GM23338 (cell line): ENCODE measurements around the gene AFAP1. TPM values are rescaled to one million over a fixed set of nuclear protein-coding genes. Genes with fewer than 3 reads are reported as not detected.

Experiments
- ATAC-seq: fragments of 200-7000 bp; cut with Tn5 transposase; 3 replicates; pipeline ENCODE4 v1.9.1; 2020
- DNase-seq: peaks from one replicate; pipeline ENCODE4 v3.0.0-alpha.2; 2015; ENCODE audit warnings: low spot score
- H2AFZ ChIP-seq: fragments of 200-600 bp; sonication (generic); 2 replicates; pipeline ENCODE4 v1.8.0; 2016; ENCODE audit warnings: antibody characterized with exemption, mild to moderate bottlenecking, moderate library complexity
- H3F3A ChIP-seq: fragments of 200-600 bp; sonication (generic); replicated peaks from 2 replicates; pipeline ENCODE4 v1.8.0; 2017; ENCODE audit warnings: antibody characterized with exemption, mixed run types, low read depth
- H3K27ac ChIP-seq: fragments of 200-600 bp; sonication (generic); 2 replicates; pipeline ENCODE4 v1.6.1; 2016; ENCODE audit warnings: low read depth
- H3K27me3 ChIP-seq: fragments of 200-600 bp; sonication (generic); 2 replicates; pipeline ENCODE4 v1.8.0; 2016; ENCODE audit warnings: mild to moderate bottlenecking, mixed run types, moderate library complexity; ENCODE audit not compliant: insufficient read depth
- H3K36me3 ChIP-seq: fragments of 200-600 bp; sonication (generic); 2 replicates; pipeline ENCODE4 v1.8.0; 2016; ENCODE audit warnings: mild to moderate bottlenecking; ENCODE audit not compliant: insufficient read depth
- H3K4me1 ChIP-seq: fragments of 200-600 bp; sonication (generic); 2 replicates; pipeline ENCODE4 v1.8.0; 2016; ENCODE audit warnings: mild to moderate bottlenecking, moderate library complexity; ENCODE audit not compliant: insufficient read depth
- H3K4me2 ChIP-seq: fragments of 200-600 bp; sonication (generic); 2 replicates; pipeline ENCODE4 v1.7.1; 2017; ENCODE audit warnings: mixed run types
- H3K4me3 ChIP-seq: fragments of 200-600 bp; sonication (generic); 2 replicates; pipeline ENCODE4 v1.6.1; 2016; ENCODE audit warnings: mixed run types
- H3K79me2 ChIP-seq: fragments of 200-600 bp; sonication (generic); replicated peaks from 2 replicates; pipeline ENCODE4 v1.8.0; 2017; ENCODE audit warnings: mild to moderate bottlenecking; ENCODE audit not compliant: insufficient read depth
- H3K9me2 ChIP-seq: fragments of 200-600 bp; sonication (generic); 2 replicates; pipeline ENCODE4 v1.8.0; 2017; ENCODE audit not compliant: insufficient read depth
- H4K20me1 ChIP-seq: fragments of 200-600 bp; sonication (generic); replicated peaks from 2 replicates; pipeline ENCODE4 v1.8.0; 2017; ENCODE audit warnings: mild to moderate bottlenecking; ENCODE audit not compliant: insufficient read depth
- H3K27ac Mint-ChIP-seq: 2 replicates; pipeline ENCODE4 v1.8.0; 2020; ENCODE audit warnings: inconsistent platforms, mild to moderate bottlenecking, moderate library complexity, mixed read lengths
- H3K27me3 Mint-ChIP-seq: 3 replicates; pipeline ENCODE4 v1.8.0; 2022; ENCODE audit warnings: low read depth, mild to moderate bottlenecking, moderate library complexity, mixed read lengths, inconsistent platforms; ENCODE audit not compliant: insufficient read depth, poor library complexity
- H3K36me3 Mint-ChIP-seq: 3 replicates; pipeline ENCODE4 v1.8.0; 2021; ENCODE audit warnings: low read depth, mild to moderate bottlenecking, inconsistent platforms, moderate library complexity, mixed read lengths
- H3K4me1 Mint-ChIP-seq: 3 replicates; pipeline ENCODE4 v1.8.0; 2020; ENCODE audit warnings: mild to moderate bottlenecking, inconsistent platforms, mixed read lengths
- H3K4me3 Mint-ChIP-seq: 3 replicates; pipeline ENCODE4 v1.8.0; 2021; ENCODE audit warnings: moderate library complexity, mild to moderate bottlenecking, inconsistent platforms, mixed read lengths
- H3K9me3 Mint-ChIP-seq: 3 replicates; pipeline ENCODE4 v1.8.0; 2020; ENCODE audit warnings: moderate library complexity, mild to moderate bottlenecking, inconsistent platforms, mixed read lengths
- CREB1 ChIP-seq: fragments of 250-450 bp; sonication (Bioruptor Pico); IDR thresholded peaks from 2 replicates; pipeline ENCODE4 v1.5.0; 2020; ENCODE audit warnings: low read depth, mild to moderate bottlenecking, moderate library complexity
- JUNB ChIP-seq: IDR thresholded peaks from one replicate; pipeline ENCODE4 v1.6.1; 2016; ENCODE audit warnings: antibody characterized with exemption; ENCODE audit not compliant: unreplicated experiment
- NANOG ChIP-seq: IDR thresholded peaks from 2 replicates; pipeline ENCODE4 v1.6.1; 2016; ENCODE audit warnings: antibody characterized with exemption, borderline replicate concordance
- POLR2AphosphoS5 ChIP-seq: IDR thresholded peaks from 2 replicates; pipeline ENCODE4 v1.6.1; 2016; ENCODE audit warnings: antibody characterized with exemption, low read depth
- STAT1 ChIP-seq: IDR thresholded peaks from one replicate; pipeline ENCODE4 v1.6.1; 2016; ENCODE audit warnings: antibody characterized with exemption; ENCODE audit not compliant: unreplicated experiment
- ZNF114 ChIP-seq: fragments of 250-450 bp; sonication (Bioruptor Pico); IDR thresholded peaks from 2 replicates; pipeline ENCODE4 v1.5.0; 2020; ENCODE audit warnings: mild to moderate bottlenecking, moderate library complexity
- ZNF331 ChIP-seq: fragments of 250-450 bp; sonication (Bioruptor Pico); IDR thresholded peaks from 2 replicates; pipeline ENCODE4 v1.5.0; 2020; ENCODE audit warnings: low read depth, mild to moderate bottlenecking, moderate library complexity
- polyA plus RNA-seq: library from polyadenylated mRNA; unstranded; fragments of >200 nt; fragmentation: Nextera tagmentation; extraction: Ambion mirVana; gene quantifications from 2 replicates; pipeline ENCODE4 v1.2.1, GENCODE V29; 2016
- total RNA-seq: library from RNA; depleted of rRNA; stranded (reverse); fragments of >200 nt; shearing (Covaris generic); gene quantifications from 2 replicates; pipeline ENCODE4 v1.2.3, GENCODE V29; 2014
- TF ChIP-seq, protein P1 (sequence below): fragments of 250-450 bp; sonication (Bioruptor Pico); IDR thresholded peaks from 2 replicates; pipeline ENCODE4 v1.5.0; 2020; ENCODE audit warnings: mild to moderate bottlenecking, moderate library complexity

AFAP1 gene
- total and polyA plus RNA-seq, 2 experiments from 2014 or later, result 6.5 to 21.5 TPM

DNA sequence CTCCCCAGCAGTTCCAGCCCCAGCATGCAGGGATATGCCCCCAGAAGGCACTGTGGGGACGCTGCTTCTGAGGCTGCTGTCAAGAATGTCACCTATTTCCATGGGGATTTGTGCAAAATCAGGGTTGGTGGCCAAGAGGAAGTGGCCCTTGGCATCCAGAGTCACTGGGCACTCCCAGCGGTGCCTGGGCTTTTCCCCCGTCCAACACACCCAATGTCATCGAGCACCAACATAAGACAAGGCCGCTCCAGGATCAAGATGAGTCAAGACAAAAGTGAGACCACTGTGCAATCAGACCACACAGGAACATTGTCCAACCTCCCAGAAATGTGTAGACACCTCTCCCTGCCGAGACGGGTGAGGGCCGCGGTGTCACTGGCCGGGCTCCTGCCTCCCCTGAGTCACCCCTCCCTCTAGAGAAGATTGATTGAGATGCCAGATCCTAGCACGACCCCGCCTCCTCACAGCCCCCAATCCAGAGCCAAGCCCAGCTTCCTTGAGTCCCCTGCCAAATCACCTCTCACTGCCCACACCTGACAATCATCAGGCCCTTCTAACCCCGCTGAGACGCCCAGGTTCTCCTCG is 194.3 kb downstream of the AFAP1 start (continued):
- TF ChIP-seq, protein P1, sequence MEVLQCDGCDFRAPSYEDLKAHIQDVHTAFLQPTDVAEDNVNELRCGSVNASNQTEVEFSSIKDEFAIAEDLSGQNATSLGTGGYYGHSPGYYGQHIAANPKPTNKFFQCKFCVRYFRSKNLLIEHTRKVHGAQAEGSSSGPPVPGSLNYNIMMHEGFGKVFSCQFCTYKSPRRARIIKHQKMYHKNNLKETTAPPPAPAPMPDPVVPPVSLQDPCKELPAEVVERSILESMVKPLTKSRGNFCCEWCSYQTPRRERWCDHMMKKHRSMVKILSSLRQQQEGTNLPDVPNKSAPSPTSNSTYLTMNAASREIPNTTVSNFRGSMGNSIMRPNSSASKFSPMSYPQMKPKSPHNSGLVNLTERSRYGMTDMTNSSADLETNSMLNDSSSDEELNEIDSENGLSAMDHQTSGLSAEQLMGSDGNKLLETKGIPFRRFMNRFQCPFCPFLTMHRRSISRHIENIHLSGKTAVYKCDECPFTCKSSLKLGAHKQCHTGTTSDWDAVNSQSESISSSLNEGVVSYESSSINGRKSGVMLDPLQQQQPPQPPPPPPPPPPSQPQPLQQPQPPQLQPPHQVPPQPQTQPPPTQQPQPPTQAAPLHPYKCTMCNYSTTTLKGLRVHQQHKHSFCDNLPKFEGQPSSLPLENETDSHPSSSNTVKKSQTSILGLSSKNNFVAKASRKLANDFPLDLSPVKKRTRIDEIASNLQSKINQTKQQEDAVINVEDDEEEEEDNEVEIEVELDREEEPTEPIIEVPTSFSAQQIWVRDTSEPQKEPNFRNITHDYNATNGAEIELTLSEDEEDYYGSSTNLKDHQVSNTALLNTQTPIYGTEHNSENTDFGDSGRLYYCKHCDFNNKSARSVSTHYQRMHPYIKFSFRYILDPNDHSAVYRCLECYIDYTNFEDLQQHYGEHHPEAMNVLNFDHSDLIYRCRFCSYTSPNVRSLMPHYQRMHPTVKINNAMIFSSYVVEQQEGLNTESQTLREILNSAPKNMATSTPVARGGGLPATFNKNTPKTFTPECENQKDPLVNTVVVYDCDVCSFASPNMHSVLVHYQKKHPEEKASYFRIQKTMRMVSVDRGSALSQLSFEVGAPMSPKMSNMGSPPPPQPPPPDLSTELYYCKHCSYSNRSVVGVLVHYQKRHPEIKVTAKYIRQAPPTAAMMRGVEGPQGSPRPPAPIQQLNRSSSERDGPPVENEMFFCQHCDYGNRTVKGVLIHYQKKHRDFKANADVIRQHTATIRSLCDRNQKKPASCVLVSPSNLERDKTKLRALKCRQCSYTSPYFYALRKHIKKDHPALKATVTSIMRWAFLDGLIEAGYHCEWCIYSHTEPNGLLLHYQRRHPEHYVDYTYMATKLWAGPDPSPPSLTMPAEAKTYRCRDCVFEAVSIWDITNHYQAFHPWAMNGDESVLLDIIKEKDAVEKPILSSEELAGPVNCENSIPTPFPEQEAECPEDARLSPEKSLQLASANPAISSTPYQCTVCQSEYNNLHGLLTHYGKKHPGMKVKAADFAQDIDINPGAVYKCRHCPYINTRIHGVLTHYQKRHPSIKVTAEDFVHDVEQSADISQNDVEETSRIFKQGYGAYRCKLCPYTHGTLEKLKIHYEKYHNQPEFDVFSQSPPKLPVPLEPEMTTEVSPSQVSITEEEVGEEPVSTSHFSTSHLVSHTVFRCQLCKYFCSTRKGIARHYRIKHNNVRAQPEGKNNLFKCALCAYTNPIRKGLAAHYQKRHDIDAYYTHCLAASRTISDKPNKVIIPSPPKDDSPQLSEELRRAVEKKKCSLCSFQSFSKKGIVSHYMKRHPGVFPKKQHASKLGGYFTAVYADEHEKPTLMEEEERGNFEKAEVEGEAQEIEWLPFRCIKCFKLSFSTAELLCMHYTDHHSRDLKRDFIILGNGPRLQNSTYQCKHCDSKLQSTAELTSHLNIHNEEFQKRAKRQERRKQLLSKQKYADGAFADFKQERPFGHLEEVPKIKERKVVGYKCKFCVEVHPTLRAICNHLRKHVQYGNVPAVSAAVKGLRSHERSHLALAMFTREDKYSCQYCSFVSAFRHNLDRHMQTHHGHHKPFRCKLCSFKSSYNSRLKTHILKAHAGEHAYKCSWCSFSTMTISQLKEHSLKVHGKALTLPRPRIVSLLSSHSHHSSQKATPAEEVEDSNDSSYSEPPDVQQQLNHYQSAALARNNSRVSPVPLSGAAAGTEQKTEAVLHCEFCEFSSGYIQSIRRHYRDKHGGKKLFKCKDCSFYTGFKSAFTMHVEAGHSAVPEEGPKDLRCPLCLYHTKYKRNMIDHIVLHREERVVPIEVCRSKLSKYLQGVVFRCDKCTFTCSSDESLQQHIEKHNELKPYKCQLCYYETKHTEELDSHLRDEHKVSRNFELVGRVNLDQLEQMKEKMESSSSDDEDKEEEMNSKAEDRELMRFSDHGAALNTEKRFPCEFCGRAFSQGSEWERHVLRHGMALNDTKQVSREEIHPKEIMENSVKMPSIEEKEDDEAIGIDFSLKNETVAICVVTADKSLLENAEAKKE (CRISPR knock-in tag), result no peak

DNA sequence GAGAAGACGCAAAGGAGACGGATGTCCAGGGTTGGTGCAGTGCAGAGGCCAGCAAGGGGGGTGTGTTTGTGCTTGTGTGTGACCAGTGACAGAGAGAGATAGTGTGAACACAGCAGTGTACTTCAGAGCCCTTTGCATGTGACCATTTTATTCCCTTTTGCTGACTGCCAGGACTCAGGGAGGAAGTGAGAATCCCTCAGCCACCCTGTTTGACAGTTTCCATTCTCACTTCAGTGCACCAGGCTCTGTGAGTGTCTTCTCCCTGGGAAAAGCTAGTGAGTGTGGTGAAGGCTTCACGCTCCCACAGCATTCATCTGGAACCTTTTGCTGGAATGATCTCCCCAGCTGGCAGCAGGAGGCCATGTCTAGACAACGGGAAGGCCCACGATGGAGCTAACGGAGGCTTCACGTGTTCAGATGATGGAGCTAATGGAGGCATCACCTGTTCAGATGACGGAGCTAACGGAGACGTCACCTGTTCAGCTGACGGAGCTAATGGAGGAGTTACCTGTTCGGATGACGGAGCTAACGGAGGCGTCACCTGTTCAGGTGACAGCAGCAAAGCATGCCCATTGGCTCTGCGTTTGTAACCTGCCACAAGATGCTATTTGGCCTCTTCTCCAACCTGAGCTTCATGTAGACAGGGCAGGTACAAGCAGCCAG is 195.4 kb downstream of the AFAP1 start:
- no peak for ATAC-seq
- H3K36me3 ChIP-seq, result no peaks in the 10 kb centered on the region
- H3K4me2 ChIP-seq, result no peak overlapping the region
- no peak overlapping the region for H2AFZ ChIP-seq
- H3K27ac ChIP-seq, result no peak overlapping the region
- DNase-seq, result no peak
- H3K4me1 ChIP-seq, result no peaks in the 10 kb centered on the region
- no peaks in the 10 kb centered on the region for H3K4me1 Mint-ChIP-seq
- no peaks in the 10 kb centered on the region for H4K20me1 ChIP-seq
- H3K27me3 Mint-ChIP-seq, result peaks cover 5% of the 10 kb centered on the region
- no peaks in the 10 kb centered on the region for H3F3A ChIP-seq
- H3K79me2 ChIP-seq, result no peaks in the 10 kb centered on the region
- H3K4me3 ChIP-seq, result no peak overlapping the region
- H3K9me3 Mint-ChIP-seq, result no peaks in the 10 kb centered on the region
- no peak overlapping the region for H3K27ac Mint-ChIP-seq
- no peaks in the 10 kb centered on the region; the same call in 1 of the 3 replicates for H3K36me3 Mint-ChIP-seq
- H3K9me2 ChIP-seq, result no peaks in the 10 kb centered on the region
- H3K4me3 Mint-ChIP-seq, result no peak overlapping the region
- H3K27me3 ChIP-seq, result no peaks in the 10 kb centered on the region
- TF ChIP-seq JUNB (no peak), ZNF114 (CRISPR knock-in tag) (no peak), CREB1 (CRISPR knock-in tag) (no peak), STAT1 (no peak), ZNF331 (CRISPR knock-in tag) (no peak), POLR2AphosphoS5 (no peak), NANOG (no peak)
- TF ChIP-seq, protein P1 (CRISPR knock-in tag), result no peak
